GM21825 (cell line): ENCODE results near the gene DOCK7.
"Not testable (repeated sequence)": the region's sequence is repeated elsewhere in the genome, so short reads cannot be mapped to it uniquely, and the experiment has no call there.

Experiments
- ATAC-seq: cut with Tn5 transposase; IDR thresholded peaks from one replicate; pipeline ENCODE4 v1.9.1; 2021; ENCODE audit warnings: mild to moderate bottlenecking, moderate library complexity; ENCODE audit not compliant: unreplicated experiment

The DOCK7 gene

GRCh38 chr1:62530516-62531154, 157.6 kb downstream of the DOCK7 start:
- no peak for ATAC-seq

- no peak for ATAC-seq
Measured at GRCh38 chr1:62529227-62529626, 159.0 kb downstream of the DOCK7 start.

GRCh38 chr1:62528015-62528414, 160.2 kb downstream of the DOCK7 start:
- no peak for ATAC-seq

GRCh38 chr1:62527346-62527745, 160.8 kb downstream of the DOCK7 start:
- ATAC-seq, result not testable (repeated sequence)

- ATAC-seq, result no peak
Measured at GRCh38 chr1:62523860-62524259, 164.3 kb downstream of the DOCK7 start.

GRCh38 chr1:62516600-62516999, 171.6 kb downstream of the DOCK7 start:
- ATAC-seq, result no peak

- no peak for ATAC-seq
Measured at GRCh38 chr1:62514746-62515423, 173.3 kb downstream of the DOCK7 start.

- no peak for ATAC-seq
Measured at GRCh38 chr1:62513013-62513412, 175.2 kb downstream of the DOCK7 start.

- ATAC-seq, result no peak
Measured at GRCh38 chr1:62509028-62509427, 179.2 kb downstream of the DOCK7 start.

GRCh38 chr1:62508187-62508758, 179.9 kb downstream of the DOCK7 start:
- no peak for ATAC-seq

GRCh38 chr1:62500210-62500609, 188.0 kb downstream of the DOCK7 start:
- ATAC-seq, result no peak

- ATAC-seq, result no peak
Measured at GRCh38 chr1:62494137-62494536, 194.0 kb downstream of the DOCK7 start.

GRCh38 chr1:62493656-62494055, 194.5 kb downstream of the DOCK7 start:
- no peak for ATAC-seq

- ATAC-seq, result no peak
Measured at GRCh38 chr1:62492521-62492920, 195.7 kb downstream of the DOCK7 start.

GRCh38 chr1:62487956-62488355, 200.2 kb downstream of the DOCK7 start:
- no peak for ATAC-seq

GRCh38 chr1:62484824-62485468, 203.2 kb downstream of the DOCK7 start:
- ATAC-seq, result no peak

- no peak for ATAC-seq
Measured at GRCh38 chr1:62481681-62482080, 206.5 kb downstream of the DOCK7 start.

GRCh38 chr1:62476525-62477219, 211.5 kb downstream of the DOCK7 start:
- ATAC-seq, result no peak

- no peak for ATAC-seq
Measured at GRCh38 chr1:62467092-62467491, 221.1 kb downstream of the DOCK7 start.

- ATAC-seq, result no peak
Measured at GRCh38 chr1:62462370-62462769, 225.8 kb downstream of the DOCK7 start.

GRCh38 chr1:62457955-62458354, 230.2 kb downstream of the DOCK7 start:
- ATAC-seq, result no peak
